C4-2B (cell line): ENCODE results near the gene TIMM17A.

Source experiments
- CTCF ChIP-seq: fragments of 450-650 bp; conservative IDR thresholded peaks from 2 replicates; pipeline ENCODE4 v1.5.1; 2017; ENCODE audit warnings: mild to moderate bottlenecking
- ZFX ChIP-seq: fragments of 450-650 bp; IDR thresholded peaks from 2 replicates; pipeline ENCODE4 v1.6.1; 2017

DNA sequence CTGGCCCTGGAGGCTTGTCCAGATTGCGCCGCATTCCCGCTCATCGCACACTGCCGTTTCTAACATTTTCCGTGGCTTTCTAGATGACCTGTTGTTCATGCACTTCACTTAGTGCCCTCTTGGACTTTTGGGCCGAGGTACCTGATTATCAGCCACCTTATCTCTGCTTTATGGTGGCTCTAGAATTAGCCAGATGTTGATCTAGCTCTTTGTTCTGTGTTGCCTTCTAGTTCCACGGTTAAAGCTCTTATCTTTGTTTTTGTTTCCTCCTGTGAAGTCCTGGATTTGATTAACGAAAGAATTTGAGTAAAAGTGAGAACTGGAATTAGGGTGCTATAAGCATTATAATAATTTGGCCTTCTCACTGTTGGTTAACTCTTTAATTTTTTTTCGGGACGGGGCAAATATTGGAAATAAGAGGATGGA lies 28.1 kb downstream of the TIMM17A start:
- TF ChIP-seq CTCF (no peak), ZFX (no peak)
